ENCODE data around the gene KCNK16.

KCNK16 gene

DNA sequence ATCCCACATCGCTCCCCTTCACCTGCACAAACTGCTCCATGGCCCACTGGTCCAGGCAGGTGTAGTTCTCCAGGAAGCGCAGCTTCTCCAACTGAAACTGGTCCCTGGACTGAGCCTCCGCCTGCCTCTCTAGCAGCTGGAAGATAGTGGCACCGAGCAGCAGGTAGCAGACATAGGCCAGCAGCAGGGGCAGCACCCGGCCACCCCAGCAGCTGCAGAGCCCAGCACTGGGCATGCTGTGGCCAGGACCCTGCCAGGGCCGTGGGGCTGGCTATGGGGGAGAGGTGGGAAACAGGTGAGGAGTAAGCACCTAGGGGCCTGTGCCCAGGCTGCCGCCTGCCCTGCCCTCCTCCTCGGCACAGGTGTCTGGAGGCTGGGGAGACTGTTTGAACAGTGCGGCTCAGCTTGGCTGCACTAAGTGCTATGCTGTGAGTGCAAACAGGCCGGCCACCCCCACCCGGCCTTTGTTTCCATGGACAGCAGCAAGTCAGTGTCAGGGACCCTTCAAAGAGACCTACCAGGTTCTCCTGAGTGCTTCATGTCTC lies at the start of gene KCNK16:
Gene KCNK16, minus strand, starts transcription at position 397 of the 545 bp plus-strand sequence. Its CDS starts 162 bp downstream, at position 235.
- DNase-seq = no peak

DNA sequence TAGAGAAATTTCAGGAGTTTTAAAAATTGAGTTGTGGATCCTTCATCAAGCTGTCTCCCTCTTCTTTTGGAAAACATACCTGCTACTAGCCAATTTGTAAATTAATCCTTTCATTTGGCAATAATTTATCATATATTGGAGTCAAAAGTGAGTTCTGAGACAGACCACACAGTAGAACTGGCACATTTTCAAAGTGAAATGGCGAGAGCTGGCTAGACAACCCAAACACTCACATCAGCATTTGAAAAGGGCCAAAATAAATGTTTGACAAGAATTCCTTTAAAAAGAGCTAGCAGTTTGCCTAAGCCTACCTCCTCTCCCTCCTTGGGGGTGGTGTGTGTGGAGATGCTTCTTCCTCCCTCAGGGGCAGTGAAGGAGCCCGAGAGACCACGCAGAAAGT lies 47.9 kb upstream of the KCNK16 start:
- no peak for DNase-seq

DNA sequence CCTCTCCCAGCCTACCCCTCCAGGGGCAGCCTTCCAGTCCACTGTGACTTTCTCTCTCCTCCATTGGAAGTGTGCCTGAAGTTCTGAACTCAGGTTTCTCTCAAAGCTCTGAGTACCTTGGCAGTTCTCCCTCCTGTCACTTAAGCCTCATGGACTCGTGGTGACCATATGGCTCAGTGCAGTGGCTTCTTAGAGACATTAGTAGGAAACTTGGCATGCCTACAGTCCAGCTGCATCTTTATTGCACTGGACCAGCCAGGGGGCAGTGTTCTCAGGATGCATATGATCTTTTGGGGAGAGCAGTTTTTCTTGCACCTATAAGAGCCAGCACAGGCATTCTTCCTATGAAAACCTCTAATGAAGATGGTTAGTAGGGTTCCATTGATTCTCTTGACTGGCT lies 47.5 kb upstream of the KCNK16 start:
- no peak for DNase-seq

DNA sequence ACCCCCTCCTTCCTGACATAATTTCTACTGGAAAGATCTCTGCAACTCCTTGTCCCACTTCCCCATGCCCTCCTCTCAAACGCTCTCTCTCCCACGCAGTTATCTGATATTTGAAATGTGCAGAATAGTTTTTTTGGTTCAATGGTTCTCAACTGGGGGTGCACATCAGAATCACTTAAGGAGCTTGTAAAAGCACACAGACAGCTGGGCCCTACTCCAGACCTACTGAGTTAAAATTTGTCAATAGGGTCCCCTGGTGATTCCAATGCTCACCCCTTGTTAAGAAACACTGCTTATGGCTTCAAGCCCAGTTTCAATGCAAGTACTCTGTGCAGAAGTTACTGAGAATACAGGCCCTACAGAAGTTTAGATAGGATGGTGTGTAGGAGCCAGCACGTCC lies 45.2 kb upstream of the KCNK16 start:
- DNase-seq = no peak

DNA sequence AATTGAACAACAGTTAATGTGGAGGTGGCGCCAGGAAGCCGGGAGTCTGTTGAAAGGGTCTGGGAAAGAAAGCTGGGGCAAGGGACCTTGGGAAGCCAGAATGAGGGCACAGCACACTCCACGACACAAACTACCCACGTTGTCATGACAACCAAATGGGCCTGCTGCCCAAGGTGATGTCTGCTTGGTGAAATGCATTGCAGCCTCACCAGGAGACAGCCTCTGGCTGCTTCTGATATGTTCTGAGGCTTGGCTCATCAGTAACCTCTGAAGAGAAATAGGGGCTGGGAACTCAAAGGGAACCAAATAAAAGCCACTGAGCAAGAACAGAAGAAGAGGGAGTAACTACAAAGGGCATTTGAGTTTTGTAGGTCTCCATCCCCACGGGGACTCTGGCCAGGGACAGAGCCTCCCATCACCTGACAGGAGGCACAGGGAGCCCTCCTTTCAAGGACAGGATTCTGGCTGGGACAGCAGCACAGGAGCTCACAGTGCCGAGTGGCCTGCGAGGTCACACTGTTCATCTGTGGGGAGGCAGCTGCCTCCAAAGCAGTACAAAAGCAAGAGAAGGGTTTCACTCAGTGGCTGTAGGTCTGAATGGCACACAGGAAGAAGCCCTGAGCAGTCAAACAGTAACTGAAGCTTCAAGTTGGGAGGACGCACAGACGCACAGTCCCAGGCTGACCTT lies 44.6 kb upstream of the KCNK16 start:
- DNase-seq = no peak

DNA sequence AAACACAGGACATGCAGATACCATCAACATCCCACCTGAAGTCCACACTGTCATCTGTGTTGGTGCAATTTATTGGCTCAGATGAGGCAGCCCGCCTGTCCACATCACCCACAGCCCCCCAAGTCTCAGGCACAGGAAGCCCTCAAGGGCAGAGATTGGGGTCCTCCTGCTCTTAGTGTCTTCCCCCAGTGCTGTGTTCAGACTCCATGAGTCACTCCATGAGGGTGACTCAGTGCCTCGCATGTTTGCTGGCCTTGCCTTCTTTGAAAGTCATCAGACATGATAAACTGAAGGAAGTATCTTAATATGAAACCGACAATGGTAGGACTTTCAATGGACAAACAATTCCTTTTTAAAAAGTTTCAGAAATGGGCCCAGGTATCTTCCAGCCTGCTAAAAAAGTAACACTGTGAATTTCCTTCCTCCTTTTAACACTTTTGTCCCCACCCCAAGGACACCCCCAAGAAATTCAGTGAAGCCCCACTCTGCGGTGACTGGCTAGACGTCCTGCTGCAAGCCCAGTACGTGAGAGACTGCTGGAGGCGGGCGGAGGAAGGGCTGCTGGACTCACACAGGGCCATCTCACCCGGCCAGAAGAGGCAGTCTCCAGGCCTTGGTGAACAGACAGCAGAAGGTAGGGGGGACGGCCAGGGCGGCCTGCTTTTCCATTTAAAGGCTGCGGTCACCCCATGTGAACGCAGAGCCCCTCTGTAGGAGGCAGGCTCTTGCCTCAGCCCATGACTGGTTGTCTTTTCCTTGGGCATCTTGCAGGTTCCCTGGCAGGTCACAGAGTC lies 43.0 kb upstream of the KCNK16 start:
- peak; percentile 68 for DNase-seq

DNA sequence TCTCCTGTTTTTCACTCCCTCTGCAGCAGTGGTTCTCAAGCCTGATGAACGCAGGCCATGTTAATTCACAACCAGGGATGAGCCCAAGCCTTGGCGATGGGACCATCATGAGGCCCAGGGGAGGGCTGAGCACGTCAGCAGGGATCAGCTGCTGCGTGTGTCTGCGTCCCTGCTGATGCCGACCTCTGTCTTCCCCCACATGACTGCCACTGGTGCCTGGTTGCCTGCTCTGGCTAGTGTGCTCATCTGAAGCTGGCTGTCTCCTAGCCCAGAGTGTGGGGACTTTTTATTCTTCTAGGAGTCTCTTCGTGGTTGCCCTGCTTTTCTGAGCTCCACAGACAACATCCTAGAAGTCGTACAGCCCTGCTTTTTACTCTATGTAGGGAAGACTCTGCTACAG lies 40.8 kb upstream of the KCNK16 start:
- DNase-seq = no peak

DNA sequence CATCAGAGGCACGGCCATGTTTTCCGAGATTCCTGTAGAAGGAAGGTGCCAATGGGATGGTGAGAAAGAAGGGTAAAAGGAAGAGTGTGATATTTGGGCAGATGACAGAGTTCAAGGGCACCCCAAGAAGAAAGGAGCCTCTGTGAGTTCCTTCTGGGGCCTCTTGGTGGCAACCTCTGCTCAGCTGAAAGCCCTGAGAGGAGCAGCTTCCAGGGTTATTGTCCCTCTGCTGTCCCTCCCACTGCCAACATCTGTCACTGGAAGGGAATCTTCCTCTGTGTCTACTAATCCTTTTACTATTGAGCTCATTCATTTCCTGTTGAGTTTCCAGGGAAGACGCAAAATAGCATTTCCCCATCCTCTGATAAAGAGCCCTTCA lies 40.0 kb upstream of the KCNK16 start:
- peak; percentile 25 for DNase-seq

DNA sequence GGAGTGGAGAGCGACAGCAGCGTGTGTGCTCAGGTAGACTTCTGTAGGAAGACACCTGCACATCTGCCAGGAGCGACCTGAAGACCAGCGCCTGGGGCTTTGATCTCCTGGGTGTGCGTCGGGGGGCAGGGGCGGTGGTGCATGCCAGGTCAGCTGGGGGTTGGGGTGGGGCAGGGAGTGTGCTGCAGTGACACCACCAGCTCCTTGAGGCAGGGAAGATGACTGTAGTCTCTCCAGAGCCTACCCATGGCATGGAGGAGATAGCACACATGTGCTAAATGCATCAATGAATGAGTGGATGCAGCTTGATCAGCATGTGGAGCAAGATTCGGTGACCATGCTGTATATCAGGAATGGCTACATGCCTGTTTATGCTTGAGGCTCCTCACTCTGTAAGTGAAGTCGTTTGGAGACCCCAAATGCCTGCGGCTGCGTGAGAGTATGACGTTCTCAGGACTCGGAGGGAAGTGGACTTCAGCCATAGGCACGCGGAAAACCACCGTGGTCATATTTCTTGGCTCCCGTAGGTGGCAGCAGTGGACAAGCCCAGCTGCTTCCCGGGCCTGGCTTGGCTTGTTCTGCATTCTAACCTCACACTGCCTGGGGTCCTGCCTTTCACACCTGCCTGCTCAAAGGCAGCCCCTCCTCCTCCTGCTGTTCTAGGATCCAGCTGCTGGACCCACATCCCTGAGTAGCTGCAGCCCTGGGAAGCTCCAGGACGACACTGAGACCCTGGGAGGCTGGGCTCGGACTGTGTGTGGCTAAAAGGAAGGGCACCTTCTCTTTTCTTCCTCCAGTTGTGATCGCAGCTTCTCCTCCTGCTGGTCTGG lies 39.4 kb upstream of the KCNK16 start:
- DNase-seq = peak; percentile 66

DNA sequence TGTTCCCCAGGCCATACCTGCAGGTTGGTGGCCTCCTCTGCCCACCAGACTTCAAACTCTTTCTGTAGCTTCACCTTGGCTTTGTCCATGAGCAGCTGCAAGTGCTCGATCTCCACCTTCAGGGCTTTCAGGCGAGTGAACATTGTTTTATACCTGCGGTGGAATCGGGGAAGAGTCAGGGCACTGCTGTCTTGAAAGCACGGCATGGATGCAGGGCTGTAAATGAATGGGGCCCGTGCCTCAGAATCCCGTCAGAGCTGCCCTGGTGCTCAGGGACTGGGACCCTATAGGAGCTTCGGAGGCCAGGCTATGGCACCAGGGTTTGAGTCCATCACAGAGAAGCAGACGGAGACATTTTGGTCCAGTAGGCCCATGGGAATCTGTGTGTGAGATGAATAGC lies 37.9 kb upstream of the KCNK16 start:
- DNase-seq = no peak

DNA sequence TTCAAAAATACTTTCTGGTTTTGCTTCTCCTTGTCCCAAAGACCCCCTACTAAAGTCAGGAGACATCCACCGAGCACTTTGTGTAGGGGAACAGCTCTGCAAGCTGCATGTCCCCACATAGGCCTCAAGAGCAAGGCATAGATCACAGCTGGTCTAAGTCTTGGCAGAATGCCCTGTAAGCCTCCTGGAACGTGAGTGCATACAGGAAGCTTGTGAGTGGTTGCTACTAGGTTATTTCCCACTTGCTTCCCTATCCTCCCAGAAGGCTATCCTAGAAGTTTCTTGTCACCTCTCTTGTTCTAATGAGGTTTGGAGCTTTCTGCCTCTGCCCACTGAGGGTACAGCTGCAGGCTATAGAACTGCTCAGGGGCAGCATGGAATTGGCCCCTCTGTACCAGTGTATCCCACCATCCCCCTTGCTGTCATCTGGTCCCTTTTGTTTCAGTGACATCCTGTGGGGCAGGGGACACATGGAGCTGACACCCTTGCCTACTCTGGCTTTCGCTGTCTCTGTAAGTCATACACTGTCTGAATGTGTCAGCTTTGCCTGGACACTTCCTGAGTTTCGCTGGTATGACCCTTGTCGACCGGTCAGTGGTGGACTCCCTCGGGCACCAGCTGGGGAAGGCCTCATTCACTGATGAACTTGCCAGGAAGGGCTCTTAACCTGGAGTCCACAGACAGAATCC lies 35.6 kb upstream of the KCNK16 start:
- DNase-seq = peak; percentile 74

DNA sequence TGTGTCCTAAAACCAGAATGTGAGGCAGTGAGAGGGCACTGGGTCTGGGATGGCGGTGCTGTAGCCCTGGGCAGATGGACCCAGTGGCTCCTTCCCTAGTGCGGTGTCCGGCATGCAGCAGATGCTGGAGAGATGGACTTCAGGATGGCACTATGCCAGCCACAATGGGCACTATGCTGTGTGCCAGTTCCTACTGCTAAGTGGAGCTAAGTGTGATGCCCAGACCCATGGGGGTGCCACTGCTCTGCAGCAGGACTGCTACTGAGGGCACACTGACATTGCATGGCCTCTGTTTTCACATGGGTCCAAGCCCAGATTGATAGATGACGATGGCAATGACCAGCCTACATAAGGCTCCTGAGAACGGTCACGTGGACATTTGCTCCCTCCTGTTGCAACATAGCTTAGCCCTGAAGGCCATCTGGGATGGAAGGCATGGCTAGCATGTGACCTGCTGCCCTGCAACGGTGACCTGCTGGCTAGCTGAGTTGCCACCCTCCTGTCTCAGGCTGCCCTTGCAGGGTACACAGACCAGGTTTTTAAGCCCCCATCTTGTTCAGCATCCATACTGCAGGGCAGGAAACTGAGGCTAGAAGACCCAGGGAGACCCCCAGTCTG lies 31.3 kb upstream of the KCNK16 start:
- DNase-seq = no peak

DNA sequence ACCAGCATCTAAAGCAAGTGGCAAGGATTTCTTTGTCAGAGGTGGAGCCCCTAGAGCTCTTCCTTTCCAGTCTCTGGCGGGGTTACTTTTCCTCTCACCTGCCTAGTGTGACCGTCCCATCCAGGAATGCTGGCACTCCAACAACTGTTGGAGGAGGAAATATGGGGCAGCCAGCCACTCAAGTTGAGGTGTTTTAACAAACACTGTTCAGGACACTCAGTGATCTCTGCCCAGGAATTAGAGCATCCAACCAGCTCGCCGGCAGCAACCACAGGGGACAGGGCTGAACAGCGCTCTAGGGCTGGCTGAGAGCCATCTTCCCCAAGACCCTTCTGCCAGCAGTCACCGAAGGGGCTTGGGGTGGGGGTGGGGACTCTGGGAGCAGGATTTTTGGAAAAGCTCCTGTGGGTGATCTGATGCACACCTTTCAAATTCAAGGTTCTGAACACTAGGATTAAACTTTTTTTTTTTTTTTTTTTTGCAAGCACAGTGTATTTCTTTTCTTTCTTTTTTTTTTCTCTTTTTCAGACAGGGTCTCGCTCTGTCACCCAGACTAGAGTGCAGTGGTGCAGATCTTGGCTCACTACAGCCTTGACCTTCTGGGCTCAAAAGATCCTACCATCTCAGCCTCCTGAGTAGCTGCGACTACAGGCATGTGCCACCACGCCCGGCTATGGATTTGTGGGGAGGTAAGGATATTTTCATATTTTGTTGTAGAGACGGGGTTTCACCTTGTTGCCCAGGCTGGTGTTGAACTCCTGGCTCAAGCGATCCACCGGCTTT lies 28.4 kb upstream of the KCNK16 start:
- DNase-seq = no peak

DNA sequence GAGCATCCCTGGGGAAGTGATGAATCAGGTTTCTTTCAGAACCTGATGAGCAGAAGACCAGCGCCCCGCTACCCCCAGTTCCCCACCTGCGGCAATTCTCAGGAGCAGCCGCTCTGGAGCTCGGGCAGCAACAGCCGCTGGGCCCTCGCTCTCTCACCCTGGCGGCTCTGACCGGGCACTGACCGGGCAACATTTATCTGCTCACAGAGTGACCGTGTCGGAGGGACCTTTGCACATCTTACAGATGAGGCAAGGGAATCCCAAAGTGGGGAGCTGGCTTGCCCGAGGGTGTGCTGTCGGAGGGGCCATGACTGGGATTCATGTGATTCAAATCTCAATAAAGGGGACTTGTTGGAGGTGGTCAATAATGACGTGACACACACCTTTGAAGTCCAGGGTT lies 26.2 kb upstream of the KCNK16 start:
- DNase-seq = no peak

DNA sequence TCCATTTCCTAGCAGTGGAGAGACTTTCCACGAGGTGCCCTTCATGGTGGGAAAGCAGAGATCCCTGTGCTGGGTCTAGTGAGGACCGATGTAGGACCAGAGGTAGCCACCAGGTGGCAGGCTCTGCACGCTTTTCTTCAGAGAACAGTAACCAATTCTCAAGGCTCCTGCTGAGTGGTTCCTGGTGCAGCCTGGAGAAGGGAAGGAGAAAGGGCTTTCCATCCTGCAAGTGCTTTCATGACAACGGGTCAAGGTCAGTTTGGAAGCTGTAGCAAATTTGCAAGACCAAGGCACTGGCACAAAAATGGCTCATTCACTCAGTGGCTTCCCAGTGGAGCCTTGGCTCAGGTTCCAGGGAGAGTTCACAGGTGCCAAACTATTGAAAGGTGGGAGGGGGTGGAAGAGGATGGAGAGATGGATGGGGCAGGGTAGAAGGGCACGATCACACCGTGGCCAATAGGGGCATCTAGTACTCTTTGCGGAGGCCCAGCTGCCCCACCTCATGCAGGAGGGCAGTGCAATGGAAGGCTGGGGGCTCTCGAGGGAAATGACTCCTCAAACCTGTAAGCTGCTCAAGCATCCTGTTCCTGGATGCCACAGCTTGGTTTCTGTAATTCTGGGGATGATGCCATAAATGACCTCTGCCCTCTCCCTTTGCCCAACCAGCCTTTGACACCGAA lies 25.5 kb upstream of the KCNK16 start:
- DNase-seq = peak; percentile 51

DNA sequence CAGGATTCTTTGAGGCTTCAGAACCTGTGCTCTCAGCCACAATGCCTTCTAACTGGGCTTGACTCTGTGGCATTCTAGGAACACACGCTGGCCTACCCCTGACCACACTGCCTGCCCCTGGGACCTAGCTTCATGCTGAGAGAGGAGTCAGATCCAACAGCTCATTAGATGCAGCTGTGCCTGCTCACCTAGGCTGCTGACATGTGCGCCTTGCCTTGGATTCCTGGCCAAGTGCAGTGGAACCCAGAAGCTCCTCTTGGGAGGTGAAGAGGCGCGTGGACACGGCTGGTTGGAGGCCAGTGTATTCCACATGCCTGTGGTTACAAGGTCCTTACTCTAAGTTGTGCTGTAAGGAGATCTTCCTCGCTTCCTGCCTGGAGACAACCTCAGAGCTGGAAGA lies 24.7 kb upstream of the KCNK16 start:
- DNase-seq = no peak

DNA sequence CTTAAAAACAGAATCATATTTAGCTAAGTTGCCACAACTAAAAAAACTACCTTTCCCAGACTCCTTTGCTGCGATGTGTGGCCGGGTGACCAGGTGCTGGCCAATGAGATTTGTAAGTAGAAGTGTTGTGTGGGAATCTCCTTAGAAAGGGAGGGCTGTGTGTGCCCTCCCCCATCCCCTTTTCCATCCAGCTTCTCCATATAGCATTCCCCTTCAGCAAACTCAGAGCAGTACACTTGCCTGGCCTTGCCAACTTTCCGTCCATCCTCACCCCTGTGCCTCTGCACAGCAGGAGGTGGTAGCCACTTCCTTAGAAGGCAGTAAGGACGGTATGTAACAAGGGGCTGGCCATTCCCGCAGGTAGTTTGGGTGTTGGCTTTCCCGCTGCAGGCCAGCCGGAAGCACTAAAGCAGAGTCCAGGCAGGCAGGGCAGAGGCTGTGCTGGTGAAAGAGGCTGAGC lies 22.3 kb upstream of the KCNK16 start:
- no peak for DNase-seq

DNA sequence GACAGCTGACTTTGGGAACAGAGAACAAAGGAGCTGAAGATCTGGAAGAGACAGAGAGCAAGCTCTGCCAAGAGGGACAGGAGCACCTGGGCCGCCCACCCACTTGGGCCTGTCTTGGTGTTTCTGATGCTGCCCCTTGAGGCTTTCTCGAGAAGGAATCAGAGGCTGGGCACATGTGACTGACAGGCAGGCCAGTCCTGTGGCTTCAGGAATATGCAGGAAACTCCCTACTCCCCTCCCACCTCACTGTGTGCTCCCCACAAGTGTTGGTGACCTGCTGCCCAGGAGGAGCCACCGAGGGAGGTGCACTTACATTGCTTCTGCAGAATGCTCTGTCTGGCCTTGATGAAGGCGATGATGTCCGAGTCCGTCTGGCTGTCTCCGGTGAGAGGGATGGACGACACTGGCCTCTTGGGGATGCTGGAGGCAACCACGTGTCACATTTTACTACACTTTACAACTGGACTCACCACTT lies 20.9 kb upstream of the KCNK16 start:
- no peak for DNase-seq

DNA sequence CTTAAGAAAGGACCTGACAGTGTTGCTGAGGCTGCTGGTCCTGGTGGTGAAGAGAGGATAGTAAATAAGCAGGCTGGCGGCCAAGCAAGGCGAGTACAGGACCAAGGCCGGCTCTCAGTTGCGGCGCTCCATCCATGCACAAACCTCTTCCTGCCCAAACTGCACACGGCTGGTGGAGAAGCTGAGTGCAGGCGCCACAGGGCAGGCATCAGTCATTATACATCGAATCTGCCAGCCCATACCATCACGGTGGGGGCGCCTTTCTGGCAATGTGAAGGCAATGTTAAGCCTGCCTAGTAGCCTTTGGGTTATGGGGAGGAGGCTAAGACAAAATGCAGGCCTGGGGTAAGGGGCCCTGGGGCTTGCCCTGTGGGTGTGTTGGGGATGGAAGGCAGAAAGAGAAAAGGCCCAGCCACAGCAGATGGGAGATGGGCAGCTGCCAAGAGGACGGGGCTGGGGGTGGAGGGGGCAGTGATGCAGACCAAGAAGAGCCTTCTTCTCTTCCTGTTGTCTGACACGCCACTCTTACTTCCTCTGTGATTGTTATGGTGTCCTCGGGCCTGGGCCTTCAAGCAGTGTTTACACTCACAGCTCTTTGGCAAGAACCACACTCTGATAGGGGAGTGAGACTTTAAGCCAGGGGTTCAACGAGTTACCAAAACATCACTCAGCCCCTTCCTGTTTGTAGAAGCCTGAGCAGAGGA lies 20.3 kb upstream of the KCNK16 start:
- DNase-seq = no peak

DNA sequence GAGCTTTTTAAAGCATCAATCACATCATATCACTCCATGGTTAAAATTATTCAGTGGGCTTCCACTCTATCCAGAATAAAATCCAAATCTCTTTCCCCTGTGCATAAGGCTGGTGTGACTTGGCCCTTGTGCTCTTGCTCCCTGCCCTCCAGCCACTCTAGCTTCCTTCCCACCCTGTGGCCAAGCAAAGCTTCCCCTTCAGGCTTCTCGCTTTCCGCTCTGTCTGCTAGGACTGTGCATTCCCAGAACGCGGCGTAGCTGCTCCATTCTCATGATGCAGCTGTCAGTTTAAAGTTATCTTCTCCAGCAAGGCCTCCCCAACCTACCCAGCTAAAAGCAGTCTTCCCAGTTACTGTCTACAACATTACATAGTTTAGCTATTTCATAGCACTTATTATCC lies 19.4 kb upstream of the KCNK16 start:
- DNase-seq = no peak
